Ishikawa (cell line): ENCODE measurements around the gene TRIM24.

Experiments
- CEBPB ChIP-seq: IDR thresholded peaks from 2 replicates; pipeline ENCODE4 v1.6.1; 2012
- CREB1 ChIP-seq: IDR thresholded peaks from 2 replicates; pipeline ENCODE4 v1.6.1; 2012; ENCODE audit warnings: low read depth
- EGR1 ChIP-seq: IDR thresholded peaks from 2 replicates; pipeline ENCODE4 v1.6.1; 2012
- EP300 ChIP-seq: IDR thresholded peaks from 2 replicates; pipeline ENCODE4 v1.6.1; 2012; ENCODE audit warnings: borderline replicate concordance
- FOXM1 ChIP-seq: IDR thresholded peaks from 2 replicates; pipeline ENCODE4 v1.6.1; 2012; ENCODE audit warnings: low read depth, borderline replicate concordance
- NFIC ChIP-seq: IDR thresholded peaks from 2 replicates; pipeline ENCODE4 v1.6.1; 2012
- RAD21 ChIP-seq: IDR thresholded peaks from 2 replicates; pipeline ENCODE4 v1.6.1; 2012; ENCODE audit warnings: low read depth
- TAF1 ChIP-seq: IDR thresholded peaks from 2 replicates; pipeline ENCODE4 v1.6.1; 2012; ENCODE audit warnings: low read depth, mild to moderate bottlenecking
- TCF12 ChIP-seq: IDR thresholded peaks from 2 replicates; pipeline ENCODE4 v1.6.1; 2012; ENCODE audit warnings: low read depth
- TEAD4 ChIP-seq: IDR thresholded peaks from 2 replicates; pipeline ENCODE4 v1.6.1; 2012
- YY1 ChIP-seq: IDR thresholded peaks from 2 replicates; pipeline ENCODE4 v1.6.1; 2012; ENCODE audit warnings: low read depth
- ZBTB7A ChIP-seq: IDR thresholded peaks from 2 replicates; pipeline ENCODE4 v1.6.1; 2012; ENCODE audit warnings: low read depth
- TF ChIP-seq, protein P1 (sequence below): IDR thresholded peaks from 2 replicates; pipeline ENCODE4 v1.6.1; 2012; ENCODE audit warnings: low read depth, mild to moderate bottlenecking
- TF ChIP-seq, protein P2 (sequence below): IDR thresholded peaks from 2 replicates; pipeline ENCODE4 v1.6.1; 2012
- TF ChIP-seq, protein P3 (sequence below): IDR thresholded peaks from 2 replicates; pipeline ENCODE4 v1.6.1; 2012

TRIM24 gene

DNA sequence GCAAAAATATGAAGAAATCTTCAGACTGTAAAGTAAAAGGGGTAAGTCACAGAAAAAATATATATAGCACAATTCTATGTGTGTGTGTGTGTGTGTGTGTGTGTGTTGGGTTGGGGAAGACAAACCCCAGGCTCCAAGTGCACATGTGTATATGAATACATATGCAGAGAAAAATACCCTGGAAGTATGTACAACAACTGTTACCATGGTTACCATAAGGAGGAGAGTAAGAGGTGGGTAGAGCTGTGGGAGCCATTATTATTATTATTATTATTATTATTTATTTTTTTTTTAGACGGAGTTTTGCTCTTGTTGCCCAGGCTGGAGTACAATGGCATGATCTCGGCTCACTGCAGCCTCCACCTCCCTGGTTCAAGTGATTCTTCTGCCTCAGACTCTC, 23.7 kb upstream of the TRIM24 start:
- TF ChIP-seq, protein P1, sequence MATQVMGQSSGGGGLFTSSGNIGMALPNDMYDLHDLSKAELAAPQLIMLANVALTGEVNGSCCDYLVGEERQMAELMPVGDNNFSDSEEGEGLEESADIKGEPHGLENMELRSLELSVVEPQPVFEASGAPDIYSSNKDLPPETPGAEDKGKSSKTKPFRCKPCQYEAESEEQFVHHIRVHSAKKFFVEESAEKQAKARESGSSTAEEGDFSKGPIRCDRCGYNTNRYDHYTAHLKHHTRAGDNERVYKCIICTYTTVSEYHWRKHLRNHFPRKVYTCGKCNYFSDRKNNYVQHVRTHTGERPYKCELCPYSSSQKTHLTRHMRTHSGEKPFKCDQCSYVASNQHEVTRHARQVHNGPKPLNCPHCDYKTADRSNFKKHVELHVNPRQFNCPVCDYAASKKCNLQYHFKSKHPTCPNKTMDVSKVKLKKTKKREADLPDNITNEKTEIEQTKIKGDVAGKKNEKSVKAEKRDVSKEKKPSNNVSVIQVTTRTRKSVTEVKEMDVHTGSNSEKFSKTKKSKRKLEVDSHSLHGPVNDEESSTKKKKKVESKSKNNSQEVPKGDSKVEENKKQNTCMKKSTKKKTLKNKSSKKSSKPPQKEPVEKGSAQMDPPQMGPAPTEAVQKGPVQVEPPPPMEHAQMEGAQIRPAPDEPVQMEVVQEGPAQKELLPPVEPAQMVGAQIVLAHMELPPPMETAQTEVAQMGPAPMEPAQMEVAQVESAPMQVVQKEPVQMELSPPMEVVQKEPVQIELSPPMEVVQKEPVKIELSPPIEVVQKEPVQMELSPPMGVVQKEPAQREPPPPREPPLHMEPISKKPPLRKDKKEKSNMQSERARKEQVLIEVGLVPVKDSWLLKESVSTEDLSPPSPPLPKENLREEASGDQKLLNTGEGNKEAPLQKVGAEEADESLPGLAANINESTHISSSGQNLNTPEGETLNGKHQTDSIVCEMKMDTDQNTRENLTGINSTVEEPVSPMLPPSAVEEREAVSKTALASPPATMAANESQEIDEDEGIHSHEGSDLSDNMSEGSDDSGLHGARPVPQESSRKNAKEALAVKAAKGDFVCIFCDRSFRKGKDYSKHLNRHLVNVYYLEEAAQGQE, result no peak
- TF ChIP-seq NFIC, result no peak
- no peak for TF ChIP-seq EGR1
- no peak for TF ChIP-seq TCF12
- no peak for TF ChIP-seq CEBPB
- TF ChIP-seq, protein P2, sequence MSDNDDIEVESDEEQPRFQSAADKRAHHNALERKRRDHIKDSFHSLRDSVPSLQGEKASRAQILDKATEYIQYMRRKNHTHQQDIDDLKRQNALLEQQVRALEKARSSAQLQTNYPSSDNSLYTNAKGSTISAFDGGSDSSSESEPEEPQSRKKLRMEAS, result no peak
- no peak for TF ChIP-seq TAF1
- TF ChIP-seq, protein P3, sequence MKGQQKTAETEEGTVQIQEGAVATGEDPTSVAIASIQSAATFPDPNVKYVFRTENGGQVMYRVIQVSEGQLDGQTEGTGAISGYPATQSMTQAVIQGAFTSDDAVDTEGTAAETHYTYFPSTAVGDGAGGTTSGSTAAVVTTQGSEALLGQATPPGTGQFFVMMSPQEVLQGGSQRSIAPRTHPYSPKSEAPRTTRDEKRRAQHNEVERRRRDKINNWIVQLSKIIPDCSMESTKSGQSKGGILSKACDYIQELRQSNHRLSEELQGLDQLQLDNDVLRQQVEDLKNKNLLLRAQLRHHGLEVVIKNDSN, result no peak
- no peak for TF ChIP-seq FOXM1
- no peak for TF ChIP-seq ZBTB7A
- no peak for TF ChIP-seq RAD21
- TF ChIP-seq EP300, result no peak
- TF ChIP-seq CREB1, result no peak
- TF ChIP-seq TEAD4, result no peak
- no peak for TF ChIP-seq YY1

DNA sequence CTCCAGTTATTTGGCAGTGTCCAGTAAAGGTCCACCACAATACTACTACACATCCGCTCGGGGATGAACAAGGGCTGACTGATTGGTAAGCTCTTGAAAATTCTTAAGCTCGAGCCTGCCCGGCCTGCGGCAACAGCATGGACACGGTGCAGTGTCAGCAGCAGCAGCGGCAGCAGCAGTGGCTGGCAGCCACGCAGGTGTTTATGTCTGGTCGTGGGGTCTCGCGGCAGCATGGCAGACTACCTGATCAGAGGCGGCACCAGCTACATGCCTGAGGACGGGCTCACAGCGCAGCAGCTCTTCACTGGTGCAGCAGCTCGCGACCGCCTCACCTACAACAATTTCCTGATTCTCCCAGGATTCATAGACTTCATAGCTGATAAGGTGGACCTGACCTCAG, 19.6 kb upstream of the TRIM24 start:
- TF ChIP-seq TCF12 (no peak), RAD21 (no peak), ZBTB7A (no peak), NFIC (no peak), CEBPB (no peak), CREB1 (no peak), YY1 (no peak), TEAD4 (no peak), TAF1 (no peak)
- TF ChIP-seq, protein P3, result no peak
- TF ChIP-seq, protein P1, result no peak

DNA sequence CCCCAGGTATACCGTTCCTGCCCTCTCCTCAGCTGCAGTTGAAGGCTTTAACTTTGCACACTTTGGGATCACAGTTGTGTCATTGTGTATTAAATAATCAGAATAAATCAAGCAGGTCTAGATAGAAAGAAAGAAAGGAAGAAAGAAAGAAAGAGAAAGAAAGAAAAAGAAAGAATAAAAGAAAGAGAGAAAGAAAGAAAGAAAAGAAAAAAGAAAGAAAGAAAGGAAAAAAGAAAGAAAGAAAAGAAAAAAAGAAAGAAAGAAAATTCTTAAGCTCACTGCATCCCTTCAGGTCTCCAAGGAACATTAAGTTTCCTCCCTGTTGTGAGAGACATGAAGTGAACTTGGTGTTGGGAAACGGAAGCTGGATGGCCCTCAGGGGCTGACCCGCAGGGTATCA, 17.2 kb upstream of the TRIM24 start:
- no peak for TF ChIP-seq RAD21
- no peak for TF ChIP-seq TCF12
- TF ChIP-seq EGR1, result no peak
- TF ChIP-seq EP300, result no peak
- no peak for TF ChIP-seq ZBTB7A
- no peak for TF ChIP-seq TEAD4

DNA sequence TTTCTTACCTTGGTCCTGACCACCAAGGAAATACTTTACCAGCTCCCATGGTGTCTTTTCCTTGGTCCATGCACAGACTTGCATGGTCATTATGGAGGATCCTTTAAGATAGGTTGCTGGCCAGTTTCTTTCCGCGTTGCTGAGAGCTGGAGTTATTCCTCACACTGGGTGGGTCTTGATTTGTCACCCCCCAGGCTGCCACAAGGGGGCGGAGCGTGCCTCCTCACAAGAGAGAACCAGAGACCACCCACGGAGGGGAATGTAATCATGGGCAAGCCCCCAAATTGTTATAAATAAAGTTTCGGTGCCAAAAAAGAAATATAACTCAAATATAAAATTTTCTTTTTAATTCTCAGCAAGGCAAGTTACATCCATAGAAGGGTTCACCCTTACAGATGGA, 10.5 kb upstream of the TRIM24 start:
- no peak for TF ChIP-seq NFIC
- no peak for TF ChIP-seq EGR1
- peak; percentile 45 for TF ChIP-seq RAD21

DNA sequence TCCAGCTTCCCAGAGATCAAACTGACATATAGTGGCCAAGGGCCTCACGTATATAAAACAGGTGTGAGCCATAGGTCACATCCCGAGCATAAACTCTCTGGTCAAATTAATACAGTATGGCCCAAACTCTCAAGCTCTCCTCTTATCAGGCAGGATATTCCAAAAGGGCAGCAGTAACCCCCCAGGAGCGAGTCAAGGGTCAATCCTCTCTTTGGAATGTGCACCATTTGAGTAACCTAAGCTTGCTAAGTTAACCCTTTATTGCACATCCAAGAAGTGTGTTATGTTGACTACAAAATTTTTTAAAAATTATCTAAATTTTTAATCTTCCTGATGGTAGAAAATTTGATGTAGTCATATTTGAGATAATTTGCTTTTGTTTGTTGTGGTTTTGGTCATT, 4.5 kb upstream of the TRIM24 start:
- TF ChIP-seq, protein P3, result no peak
- TF ChIP-seq ZBTB7A (no peak), CREB1 (no peak), FOXM1 (no peak), EGR1 (no peak), NFIC (no peak), TCF12 (no peak), CEBPB (no peak), TAF1 (no peak), YY1 (no peak), RAD21 (no peak), TEAD4 (no peak), EP300 (no peak)
- TF ChIP-seq, protein P2, result no peak
- TF ChIP-seq, protein P1, result no peak
